OCI-LY1 (cell line): ENCODE measurements around the gene RPS14.

Experiments
- CTCF ChIP-seq: fragments of 200-600 bp; sonication (generic), shearing (Covaris generic); IDR thresholded peaks from 2 replicates; pipeline ENCODE4 v1.5.1; 2017; ENCODE audit warnings: mild to moderate bottlenecking, antibody characterized with exemption, low read length, moderate library complexity, mixed read lengths
- EZH2 ChIP-seq: fragments of 200-600 bp; sonication (generic), shearing (Covaris generic); IDR thresholded peaks from 2 replicates; pipeline ENCODE4 v1.8.0; 2017; ENCODE audit warnings: borderline replicate concordance, mixed run types, mild to moderate bottlenecking, antibody characterized with exemption, low read length, moderate library complexity, mixed read lengths

- no peak for TF ChIP-seq CTCF
- TF ChIP-seq EZH2, result no peak
These were observed 49.0 kb downstream of the RPS14 start for GRCh38 chr5:150400316-150401075.
